GM06990 (cell line): ENCODE results near the gene ISOC1.

Source experiments
- DNase-seq: peaks from one replicate; pipeline ENCODE4 v3.0.0-alpha.2; 2011; ENCODE audit not compliant: insufficient read length; ENCODE audit errors: extremely low read depth
- H3K27me3 ChIP-seq: replicated peaks from 2 replicates; pipeline ENCODE4 v1.6.0; 2011; ENCODE audit warnings: low read length; ENCODE audit not compliant: control insufficient read depth, insufficient read depth
- H3K36me3 ChIP-seq: 2 replicates; pipeline ENCODE4 v1.5.1; 2011; ENCODE audit warnings: low read length; ENCODE audit not compliant: control insufficient read depth, insufficient read depth
- H3K4me3 ChIP-seq: replicated peaks from 2 replicates; pipeline ENCODE4 v1.5.1; 2011; ENCODE audit warnings: low read depth, mild to moderate bottlenecking, control low read depth, low read length
- TF ChIP-seq, protein P1 (sequence below): IDR thresholded peaks from 2 replicates; pipeline ENCODE4 v1.5.1; 2011; ENCODE audit warnings: low read length, control low read depth, mild to moderate bottlenecking, inconsistent platforms; ENCODE audit not compliant: insufficient read depth, poor library complexity, severe bottlenecking

ISOC1 gene

DNA sequence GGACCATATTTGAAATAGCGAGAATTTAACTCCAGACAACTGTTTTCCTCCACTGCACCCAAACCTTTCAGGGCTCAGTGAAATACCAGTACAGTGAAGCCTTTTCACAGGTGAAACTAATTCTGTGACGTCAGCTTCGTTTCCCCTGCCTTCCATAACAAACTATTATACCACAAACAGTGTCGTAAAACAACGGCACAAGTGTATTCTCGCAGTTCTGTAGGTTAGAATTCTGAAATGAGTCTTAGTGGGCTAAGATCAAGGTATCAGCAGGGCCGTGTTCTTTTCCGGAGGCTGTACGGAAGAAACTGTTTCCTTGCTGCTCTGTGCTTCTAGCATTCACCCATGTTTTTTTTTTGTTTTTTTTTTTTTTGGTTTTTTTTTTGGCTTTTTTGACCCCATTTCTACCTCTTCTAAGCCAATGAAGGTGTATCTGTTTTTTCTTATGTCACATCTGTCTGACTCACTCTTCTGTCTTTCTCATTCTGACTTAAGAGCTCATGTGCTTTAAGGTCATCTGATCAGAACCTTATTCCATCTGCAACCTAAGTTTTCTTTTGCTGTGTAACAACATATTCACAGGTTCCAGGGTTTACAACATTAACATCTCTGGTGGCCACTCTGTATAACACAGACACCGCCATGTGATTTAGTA, 20.1 kb downstream of the ISOC1 start:
- DNase-seq, result no peak
- Histone ChIP-seq H3K4me3 (no peak overlapping the region), H3K27me3 (no peaks in the 10 kb centered on the region), H3K36me3 (no peaks in the 10 kb centered on the region)
- TF ChIP-seq, protein P1, sequence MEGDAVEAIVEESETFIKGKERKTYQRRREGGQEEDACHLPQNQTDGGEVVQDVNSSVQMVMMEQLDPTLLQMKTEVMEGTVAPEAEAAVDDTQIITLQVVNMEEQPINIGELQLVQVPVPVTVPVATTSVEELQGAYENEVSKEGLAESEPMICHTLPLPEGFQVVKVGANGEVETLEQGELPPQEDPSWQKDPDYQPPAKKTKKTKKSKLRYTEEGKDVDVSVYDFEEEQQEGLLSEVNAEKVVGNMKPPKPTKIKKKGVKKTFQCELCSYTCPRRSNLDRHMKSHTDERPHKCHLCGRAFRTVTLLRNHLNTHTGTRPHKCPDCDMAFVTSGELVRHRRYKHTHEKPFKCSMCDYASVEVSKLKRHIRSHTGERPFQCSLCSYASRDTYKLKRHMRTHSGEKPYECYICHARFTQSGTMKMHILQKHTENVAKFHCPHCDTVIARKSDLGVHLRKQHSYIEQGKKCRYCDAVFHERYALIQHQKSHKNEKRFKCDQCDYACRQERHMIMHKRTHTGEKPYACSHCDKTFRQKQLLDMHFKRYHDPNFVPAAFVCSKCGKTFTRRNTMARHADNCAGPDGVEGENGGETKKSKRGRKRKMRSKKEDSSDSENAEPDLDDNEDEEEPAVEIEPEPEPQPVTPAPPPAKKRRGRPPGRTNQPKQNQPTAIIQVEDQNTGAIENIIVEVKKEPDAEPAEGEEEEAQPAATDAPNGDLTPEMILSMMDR, result no peak

DNA sequence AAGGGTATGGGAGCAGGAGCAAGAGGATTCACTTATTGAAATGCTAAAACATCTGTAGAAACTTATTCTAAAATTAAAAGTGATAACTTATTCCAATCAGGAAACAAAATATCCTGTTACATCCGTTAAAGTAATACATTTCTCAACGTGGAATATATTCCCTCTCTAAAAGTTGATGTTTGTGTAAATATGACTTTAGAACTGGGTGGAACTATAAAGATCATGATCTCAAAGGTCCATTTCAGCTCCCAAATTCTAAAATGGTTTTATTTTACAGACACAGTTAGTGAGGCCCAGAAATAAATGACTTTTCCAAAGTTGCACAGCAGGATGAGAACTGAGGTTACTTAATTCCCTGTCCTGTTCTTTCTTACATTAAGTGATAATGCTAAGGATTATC, 21.1 kb downstream of the ISOC1 start:
- DNase-seq, result no peak
- H3K4me3 ChIP-seq, result no peak overlapping the region
- H3K36me3 ChIP-seq, result no peaks in the 10 kb centered on the region
- no peaks in the 10 kb centered on the region for H3K27me3 ChIP-seq
- TF ChIP-seq, protein P1, result no peak

DNA sequence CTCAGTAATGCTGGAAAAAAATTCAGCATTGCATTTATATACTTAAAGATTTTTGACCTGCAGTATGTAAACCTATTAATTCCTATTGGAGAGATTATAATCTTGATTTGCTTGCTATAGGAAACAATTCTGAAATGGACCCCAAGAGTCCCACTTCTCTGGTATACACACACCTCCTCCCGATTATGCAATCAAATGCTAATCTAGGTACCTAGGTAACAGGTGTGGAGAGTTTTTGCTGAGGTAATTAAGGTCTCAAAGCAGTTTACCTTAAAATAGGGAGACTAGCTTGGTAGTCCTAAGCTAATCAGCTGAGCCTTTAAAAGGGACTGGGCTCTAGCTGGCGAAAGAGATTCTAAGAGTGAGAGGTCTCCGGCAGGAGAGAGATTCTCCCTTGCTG, 22.2 kb downstream of the ISOC1 start:
- Histone ChIP-seq H3K27me3 (no peaks in the 10 kb centered on the region), H3K36me3 (no peaks in the 10 kb centered on the region), H3K4me3 (no peak overlapping the region)
- DNase-seq, result no peak
- TF ChIP-seq, protein P1, result no peak

DNA sequence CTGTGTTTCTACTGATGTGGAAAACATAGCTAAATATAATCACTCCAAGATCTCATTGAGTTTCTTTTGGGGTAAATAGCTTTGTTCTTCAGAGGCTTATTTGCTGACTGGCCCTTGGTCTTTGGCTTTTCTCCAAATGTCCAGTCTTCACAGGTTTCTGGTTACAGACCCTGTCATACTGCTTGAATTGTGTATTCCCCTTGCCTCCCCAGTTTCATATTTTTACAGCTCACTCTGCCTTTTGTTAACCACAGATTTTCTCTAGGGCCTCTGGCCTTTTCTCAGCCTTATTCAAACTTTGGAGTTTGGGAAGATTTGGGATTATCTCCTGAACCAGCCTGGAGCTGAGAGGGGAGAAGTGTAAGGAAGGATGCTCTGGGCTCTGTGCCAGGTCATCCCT, 23.9 kb downstream of the ISOC1 start:
- DNase-seq, result no peak
- TF ChIP-seq, protein P1, result no peak
- no peak overlapping the region for H3K4me3 ChIP-seq
- H3K27me3 ChIP-seq, result no peaks in the 10 kb centered on the region
- H3K36me3 ChIP-seq, result no peaks in the 10 kb centered on the region

DNA sequence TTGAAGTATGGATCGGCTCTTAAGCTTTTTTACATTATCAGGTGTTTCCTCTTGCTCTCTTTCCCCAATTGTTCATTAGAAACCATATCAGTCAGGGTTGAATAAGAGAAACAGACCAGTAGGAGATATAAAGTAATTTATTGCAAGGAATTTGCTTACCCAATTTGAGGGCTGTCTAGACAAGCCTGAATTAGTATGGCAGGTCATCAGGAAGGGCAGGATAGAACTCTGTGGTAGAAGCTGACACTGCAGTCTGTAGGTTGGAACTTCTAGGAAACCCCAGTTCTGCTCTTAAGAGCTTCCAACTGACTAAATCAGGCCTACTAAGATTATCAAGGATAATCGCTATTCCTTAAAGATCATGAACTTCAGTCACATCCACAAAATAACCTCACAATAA, 24.3 kb downstream of the ISOC1 start:
- no peaks in the 10 kb centered on the region for H3K27me3 ChIP-seq
- no peak for DNase-seq
- H3K36me3 ChIP-seq, result no peaks in the 10 kb centered on the region
- no peak overlapping the region for H3K4me3 ChIP-seq
- TF ChIP-seq, protein P1, result no peak

DNA sequence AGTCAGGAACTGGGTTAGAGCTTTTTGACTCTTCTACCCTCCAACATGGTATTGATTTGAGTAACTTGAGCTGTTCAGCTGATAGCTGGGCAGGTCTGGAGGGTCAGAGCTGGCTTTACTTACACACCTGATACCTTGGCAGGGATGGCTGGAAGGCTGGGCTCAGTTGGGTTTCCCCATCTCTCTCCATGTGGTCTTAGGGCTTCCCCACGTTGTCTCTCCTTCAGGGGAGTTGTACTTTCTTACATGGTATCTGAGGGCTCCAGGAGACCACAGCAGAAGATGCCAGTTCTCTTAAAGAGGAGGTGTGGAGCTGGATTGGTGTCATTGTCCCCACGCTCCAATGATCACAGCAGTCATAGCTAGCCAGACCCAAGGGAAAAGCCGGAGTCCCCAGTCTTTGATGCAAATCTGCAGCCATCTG, 25.6 kb downstream of the ISOC1 start:
- H3K4me3 ChIP-seq, result no peak overlapping the region
- no peaks in the 10 kb centered on the region for H3K36me3 ChIP-seq
- no peaks in the 10 kb centered on the region for H3K27me3 ChIP-seq
- TF ChIP-seq, protein P1, result no peak
- peak; percentile 33 for DNase-seq
